Upper lobe of left lung (tissue), 4 donors: ENCODE measurements around the gene CD302.
"Not testable (repeated sequence)": the region's sequence is repeated elsewhere in the genome, so short reads cannot be mapped to it uniquely, and the experiment has no call there.

Experiments
- POLR2A ChIP-seq, 4 donors: fragments of 450-650 bp; IDR thresholded peaks; one replicate each; pipeline ENCODE4 v1.5.1; 2016 to 2017; ENCODE audit warnings: antibody characterized with exemption in 4 of 4, mild to moderate bottlenecking in 2 of 4
- POLR2AphosphoS5 ChIP-seq, 2 donors: sonication (generic); formaldehyde crosslinking; IDR thresholded peaks; one replicate each; pipeline ENCODE4 v1.5.1; 2017; ENCODE audit warnings: antibody characterized with exemption in 2 of 2
- TF ChIP-seq, protein P1 (sequence below), 6 experiments: fragments of 450-650 bp in 4 of 6; fragments of 200-600 bp in 2 of 6; sonication (generic) in 2 of 6; IDR thresholded peaks; one replicate each; pipeline ENCODE4 v1.5.1; 2016 to 2019; ENCODE audit warnings: antibody characterized with exemption in 6 of 6

DNA sequence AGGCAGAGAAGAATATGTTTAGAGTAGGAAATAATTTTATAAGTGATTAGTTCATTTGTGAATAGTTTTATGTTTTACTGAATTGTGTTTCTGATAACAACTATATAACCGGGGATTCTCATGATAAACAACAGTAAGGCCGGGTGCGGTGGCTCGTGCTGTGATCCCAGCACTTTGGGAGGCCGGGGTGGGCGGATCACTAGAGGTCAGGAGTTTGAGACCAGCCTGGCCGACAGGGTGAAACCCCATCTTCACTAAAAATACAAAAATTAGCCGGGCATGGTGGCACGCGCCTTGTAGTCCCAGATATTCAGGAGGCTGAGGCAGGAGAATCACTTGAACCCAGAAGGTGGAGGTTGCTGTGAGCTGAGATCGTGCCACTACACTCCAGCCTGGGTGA lies 52.8 kb downstream of the CD302 start:
- TF ChIP-seq POLR2A, POLR2AphosphoS5 (IDR thresholded peaks at IDR 0.05): not testable (repeated sequence)
- TF ChIP-seq, protein P1, sequence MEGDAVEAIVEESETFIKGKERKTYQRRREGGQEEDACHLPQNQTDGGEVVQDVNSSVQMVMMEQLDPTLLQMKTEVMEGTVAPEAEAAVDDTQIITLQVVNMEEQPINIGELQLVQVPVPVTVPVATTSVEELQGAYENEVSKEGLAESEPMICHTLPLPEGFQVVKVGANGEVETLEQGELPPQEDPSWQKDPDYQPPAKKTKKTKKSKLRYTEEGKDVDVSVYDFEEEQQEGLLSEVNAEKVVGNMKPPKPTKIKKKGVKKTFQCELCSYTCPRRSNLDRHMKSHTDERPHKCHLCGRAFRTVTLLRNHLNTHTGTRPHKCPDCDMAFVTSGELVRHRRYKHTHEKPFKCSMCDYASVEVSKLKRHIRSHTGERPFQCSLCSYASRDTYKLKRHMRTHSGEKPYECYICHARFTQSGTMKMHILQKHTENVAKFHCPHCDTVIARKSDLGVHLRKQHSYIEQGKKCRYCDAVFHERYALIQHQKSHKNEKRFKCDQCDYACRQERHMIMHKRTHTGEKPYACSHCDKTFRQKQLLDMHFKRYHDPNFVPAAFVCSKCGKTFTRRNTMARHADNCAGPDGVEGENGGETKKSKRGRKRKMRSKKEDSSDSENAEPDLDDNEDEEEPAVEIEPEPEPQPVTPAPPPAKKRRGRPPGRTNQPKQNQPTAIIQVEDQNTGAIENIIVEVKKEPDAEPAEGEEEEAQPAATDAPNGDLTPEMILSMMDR (IDR thresholded peaks at IDR 0.05), result not testable (repeated sequence)
